HG03354 (cell line): Measurements from ENCODE around the gene CCT8L2.
"Not testable (repeated sequence)": the region's sequence is repeated elsewhere in the genome, so short reads cannot be mapped to it uniquely, and the experiment has no call there.

ENCODE experiments used
- ATAC-seq: cut with Tn5 transposase; IDR thresholded peaks from one replicate; pipeline ENCODE4 v1.9.1; 2021; ENCODE audit warnings: mild to moderate bottlenecking; ENCODE audit not compliant: unreplicated experiment, poor library complexity, severe bottlenecking

Gene CCT8L2

GRCh38 chr22:16592710-16593109 lies at the start of gene CCT8L2:
Gene CCT8L2, minus strand, starts transcription at chr22:16592810. Its CDS starts 260 bp downstream, at chr22:16592550.
- not testable (repeated sequence) for ATAC-seq

GRCh38 chr22:16635442-16635841 lies 42.8 kb upstream of the CCT8L2 start:
- not testable (repeated sequence) for ATAC-seq

GRCh38 chr22:16634092-16634491 lies 41.5 kb upstream of the CCT8L2 start:
- ATAC-seq, result not testable (repeated sequence)

- not testable (repeated sequence) for ATAC-seq
Measured at GRCh38 chr22:16628476-16628875, 35.9 kb upstream of the CCT8L2 start.

- not testable (repeated sequence) for ATAC-seq
Measured at GRCh38 chr22:16625018-16625417, 32.4 kb upstream of the CCT8L2 start.

GRCh38 chr22:16623595-16623994 lies 31.0 kb upstream of the CCT8L2 start:
- ATAC-seq, result not testable (repeated sequence)

- ATAC-seq, result not testable (repeated sequence)
Measured at GRCh38 chr22:16617516-16617915, 24.9 kb upstream of the CCT8L2 start.

- not testable (repeated sequence) for ATAC-seq
Measured at GRCh38 chr22:16616390-16616938, 23.9 kb upstream of the CCT8L2 start.

GRCh38 chr22:16615606-16616245 lies 23.1 kb upstream of the CCT8L2 start:
- not testable (repeated sequence) for ATAC-seq

- ATAC-seq, result no peak
Measured at GRCh38 chr22:16609548-16610261, 17.1 kb upstream of the CCT8L2 start.

- ATAC-seq, result no peak
Measured at GRCh38 chr22:16608931-16609330, 16.3 kb upstream of the CCT8L2 start.

GRCh38 chr22:16604257-16604998 lies 11.8 kb upstream of the CCT8L2 start:
- not testable (repeated sequence) for ATAC-seq

GRCh38 chr22:16603770-16604242 lies 11.2 kb upstream of the CCT8L2 start:
- ATAC-seq, result not testable (repeated sequence)

- no peak for ATAC-seq
Measured at GRCh38 chr22:16603448-16603768, 10.8 kb upstream of the CCT8L2 start.

- not testable (repeated sequence) for ATAC-seq
Measured at GRCh38 chr22:16602728-16603447, 10.3 kb upstream of the CCT8L2 start.

GRCh38 chr22:16602224-16602727 lies 9.7 kb upstream of the CCT8L2 start:
- ATAC-seq, result not testable (repeated sequence)

- no peak for ATAC-seq
Measured at GRCh38 chr22:16601437-16602223, 9.0 kb upstream of the CCT8L2 start.

- ATAC-seq, result not testable (repeated sequence)
Measured at GRCh38 chr22:16600644-16601436, 8.2 kb upstream of the CCT8L2 start.
